HEK293 (cell line): ENCODE results near the gene PIM3.

Experiments
- FEZF1 ChIP-seq: fragments of 450-650 bp; formaldehyde crosslinking; IDR thresholded peaks from 2 replicates; pipeline ENCODE4 v1.5.1; 2016; ENCODE audit warnings: missing biosample characterization, missing genetic modification characterization
- GFI1B ChIP-seq: fragments of 450-650 bp; formaldehyde crosslinking; IDR thresholded peaks from 2 replicates; pipeline ENCODE4 v1.5.1; 2016; ENCODE audit warnings: missing biosample characterization, missing genetic modification characterization
- IKZF3 ChIP-seq: fragments of 450-650 bp; IDR thresholded peaks from 2 replicates; pipeline ENCODE4 v1.5.0; 2018; ENCODE audit warnings: missing biosample characterization, mild to moderate bottlenecking, missing genetic modification characterization, moderate library complexity
- KLF1 ChIP-seq: fragments of 450-650 bp; formaldehyde crosslinking; IDR thresholded peaks from 2 replicates; pipeline ENCODE4 v1.5.1; 2016; ENCODE audit warnings: missing biosample characterization, missing genetic modification characterization
- KLF10 ChIP-seq: fragments of 450-650 bp; IDR thresholded peaks from 2 replicates; pipeline ENCODE4 v1.5.1; 2018; ENCODE audit warnings: missing biosample characterization, mild to moderate bottlenecking, missing genetic modification characterization
- SETDB1 ChIP-seq: IDR thresholded peaks from one replicate; pipeline ENCODE4 v1.6.1; 2017; ENCODE audit warnings: mild to moderate bottlenecking, low read length, moderate library complexity, mixed read lengths; ENCODE audit not compliant: insufficient read length
- SP7 ChIP-seq: fragments of 450-650 bp; formaldehyde crosslinking; IDR thresholded peaks from 2 replicates; pipeline ENCODE4 v1.5.1; 2016; ENCODE audit warnings: missing biosample characterization, missing genetic modification characterization
- TRIM28 ChIP-seq: IDR thresholded peaks from 2 replicates; pipeline ENCODE4 v1.6.1; 2011; ENCODE audit warnings: low read length, control low read depth, borderline replicate concordance
- YY1 ChIP-seq: fragments of 450-650 bp; formaldehyde crosslinking; IDR thresholded peaks from 2 replicates; pipeline ENCODE4 v1.5.1; 2018; ENCODE audit warnings: missing biosample characterization, missing genetic modification characterization
- ZBTB1 ChIP-seq: fragments of 450-650 bp; formaldehyde crosslinking; IDR thresholded peaks from 2 replicates; pipeline ENCODE4 v1.5.1; 2016; ENCODE audit warnings: missing biosample characterization, missing genetic modification characterization
- ZBTB20 ChIP-seq: fragments of 450-650 bp; formaldehyde crosslinking; IDR thresholded peaks from 2 replicates; pipeline ENCODE4 v1.5.1; 2016; ENCODE audit warnings: missing biosample characterization, missing genetic modification characterization
- ZFP41 ChIP-seq: fragments of 450-650 bp; formaldehyde crosslinking; IDR thresholded peaks from 2 replicates; pipeline ENCODE4 v1.5.1; 2016; ENCODE audit warnings: missing biosample characterization, missing genetic modification characterization, borderline replicate concordance
- ZNF140 ChIP-seq: fragments of 450-650 bp; formaldehyde crosslinking; IDR thresholded peaks from 2 replicates; pipeline ENCODE4 v1.5.1; 2016; ENCODE audit warnings: missing biosample characterization, missing genetic modification characterization
- ZNF174 ChIP-seq: fragments of 450-650 bp; formaldehyde crosslinking; IDR thresholded peaks from 2 replicates; pipeline ENCODE4 v1.5.0; 2017; ENCODE audit warnings: missing biosample characterization, mild to moderate bottlenecking, missing genetic modification characterization
- ZNF184 ChIP-seq: fragments of 450-650 bp; IDR thresholded peaks from 2 replicates; pipeline ENCODE4 v1.5.1; 2018; ENCODE audit warnings: missing biosample characterization, mild to moderate bottlenecking, missing genetic modification characterization
- ZNF2 ChIP-seq: fragments of 450-650 bp; formaldehyde crosslinking; IDR thresholded peaks from 2 replicates; pipeline ENCODE4 v1.5.1; 2016; ENCODE audit warnings: missing biosample characterization, missing genetic modification characterization
- ZNF24 ChIP-seq: fragments of 450-650 bp; formaldehyde crosslinking; IDR thresholded peaks from 2 replicates; pipeline ENCODE4 v1.5.1; 2016; ENCODE audit warnings: missing biosample characterization, missing genetic modification characterization
- ZNF302 ChIP-seq: fragments of 450-650 bp; formaldehyde crosslinking; IDR thresholded peaks from 2 replicates; pipeline ENCODE4 v1.5.1; 2016; ENCODE audit warnings: missing biosample characterization, missing genetic modification characterization, low read depth
- ZNF37A ChIP-seq: fragments of 450-650 bp; IDR thresholded peaks from 2 replicates; pipeline ENCODE4 v1.5.1; 2018; ENCODE audit warnings: missing biosample characterization, missing genetic modification characterization
- ZNF433 ChIP-seq: fragments of 450-650 bp; formaldehyde crosslinking; IDR thresholded peaks from 2 replicates; pipeline ENCODE4 v1.5.1; 2016; ENCODE audit warnings: missing biosample characterization, missing genetic modification characterization, low read depth
- ZNF514 ChIP-seq: fragments of 450-650 bp; formaldehyde crosslinking; IDR thresholded peaks from 2 replicates; pipeline ENCODE4 v1.5.1; 2016; ENCODE audit warnings: missing biosample characterization, missing genetic modification characterization
- ZNF548 ChIP-seq: fragments of 450-650 bp; formaldehyde crosslinking; IDR thresholded peaks from 2 replicates; pipeline ENCODE4 v1.5.1; 2016; ENCODE audit warnings: missing biosample characterization, missing genetic modification characterization
- ZNF549 ChIP-seq: fragments of 450-650 bp; IDR thresholded peaks from 2 replicates; pipeline ENCODE4 v1.5.1; 2018; ENCODE audit warnings: missing biosample characterization, missing genetic modification characterization, mild to moderate bottlenecking, inconsistent platforms, moderate library complexity
- ZNF600 ChIP-seq: fragments of 450-650 bp; formaldehyde crosslinking; IDR thresholded peaks from 2 replicates; pipeline ENCODE4 v1.5.1; 2016; ENCODE audit warnings: missing biosample characterization, missing genetic modification characterization
- ZNF621 ChIP-seq: fragments of 450-650 bp; formaldehyde crosslinking; IDR thresholded peaks from 2 replicates; pipeline ENCODE4 v1.5.1; 2017; ENCODE audit warnings: missing biosample characterization, missing genetic modification characterization
- ZNF626 ChIP-seq: fragments of 450-650 bp; sonication (Bioruptor Pico); formaldehyde crosslinking; IDR thresholded peaks from 2 replicates; pipeline ENCODE4 v1.5.1; 2018; ENCODE audit warnings: missing biosample characterization, missing genetic modification characterization, inconsistent platforms
- ZNF670 ChIP-seq: fragments of 450-650 bp; formaldehyde crosslinking; IDR thresholded peaks from 2 replicates; pipeline ENCODE4 v1.5.1; 2016; ENCODE audit warnings: missing biosample characterization, missing genetic modification characterization, low read depth
- ZNF677 ChIP-seq: fragments of 450-650 bp; IDR thresholded peaks from 2 replicates; pipeline ENCODE4 v1.5.0; 2018; ENCODE audit warnings: missing biosample characterization, mild to moderate bottlenecking, missing genetic modification characterization, moderate library complexity
- ZNF692 ChIP-seq: fragments of 450-650 bp; formaldehyde crosslinking; IDR thresholded peaks from 2 replicates; pipeline ENCODE4 v1.5.1; 2016; ENCODE audit warnings: missing biosample characterization, missing genetic modification characterization
- ZNF701 ChIP-seq: fragments of 450-650 bp; formaldehyde crosslinking; IDR thresholded peaks from 2 replicates; pipeline ENCODE4 v1.5.1; 2016; ENCODE audit warnings: missing biosample characterization, missing genetic modification characterization
- ZNF747 ChIP-seq: fragments of 450-650 bp; formaldehyde crosslinking; IDR thresholded peaks from 2 replicates; pipeline ENCODE4 v1.5.1; 2016; ENCODE audit warnings: missing biosample characterization, missing genetic modification characterization
- ZNF768 ChIP-seq: fragments of 450-650 bp; formaldehyde crosslinking; IDR thresholded peaks from 2 replicates; pipeline ENCODE4 v1.5.1; 2018; ENCODE audit warnings: missing biosample characterization, mild to moderate bottlenecking, missing genetic modification characterization
- ZNF777 ChIP-seq: fragments of 450-650 bp; formaldehyde crosslinking; IDR thresholded peaks from 2 replicates; pipeline ENCODE4 v1.5.1; 2017; ENCODE audit warnings: missing biosample characterization, missing genetic modification characterization, borderline replicate concordance
- ZNF791 ChIP-seq: fragments of 450-650 bp; formaldehyde crosslinking; IDR thresholded peaks from 2 replicates; pipeline ENCODE4 v1.5.1; 2016; ENCODE audit warnings: missing biosample characterization, missing genetic modification characterization
- ZNF830 ChIP-seq: fragments of 450-650 bp; IDR thresholded peaks from 2 replicates; pipeline ENCODE4 v1.5.0; 2018; ENCODE audit warnings: missing biosample characterization, missing genetic modification characterization, low read depth, mild to moderate bottlenecking, moderate library complexity
- ZNF837 ChIP-seq: fragments of 450-650 bp; formaldehyde crosslinking; IDR thresholded peaks from 2 replicates; pipeline ENCODE4 v1.5.1; 2016; ENCODE audit warnings: missing biosample characterization, missing genetic modification characterization
- ZNF843 ChIP-seq: fragments of 450-650 bp; formaldehyde crosslinking; IDR thresholded peaks from 2 replicates; pipeline ENCODE4 v1.5.1; 2016; ENCODE audit warnings: missing biosample characterization, missing genetic modification characterization
- ZSCAN30 ChIP-seq: fragments of 450-650 bp; IDR thresholded peaks from 2 replicates; pipeline ENCODE4 v1.5.1; 2018; ENCODE audit warnings: missing biosample characterization, mild to moderate bottlenecking, missing genetic modification characterization, moderate library complexity
- TF ChIP-seq, protein P1 (sequence below): fragments of 450-650 bp; formaldehyde crosslinking; IDR thresholded peaks from 2 replicates; pipeline ENCODE4 v1.5.1; 2017; ENCODE audit warnings: missing biosample characterization, missing genetic modification characterization

The PIM3 gene

GRCh38 chr22:49917974-49918910 is 42.3 kb upstream of the PIM3 start, which contains the start of the genes ALG12 and CRELD2 (continued):
- no peak for TF ChIP-seq ZNF302
- TF ChIP-seq ZNF600 = no peak
- no peak for TF ChIP-seq ZNF549
- no peak for TF ChIP-seq ZNF777
- peak; percentile 69 for TF ChIP-seq ZSCAN30 (tag by site-specific recombination)
- TF ChIP-seq ZNF548 (tag by site-specific recombination) = no peak
- no peak for TF ChIP-seq ZNF837
- TF ChIP-seq ZNF843 (tag by site-specific recombination) = no peak
- no peak for TF ChIP-seq ZNF184 (tag by site-specific recombination)
- no peak for TF ChIP-seq ZNF140 (tag by site-specific recombination)
- TF ChIP-seq KLF1 (tag by site-specific recombination) = peak; percentile 43; the same call in 1 of the 2 replicates
- no peak for TF ChIP-seq ZBTB1 (tag by site-specific recombination)
- no peak for TF ChIP-seq ZNF621 (tag by site-specific recombination)
- peak; percentile 64; the same call in 1 of the 2 replicates for TF ChIP-seq KLF10 (tag by site-specific recombination)
- no peak for TF ChIP-seq ZNF701 (tag by site-specific recombination)
- TF ChIP-seq TRIM28 = no peak
- no peak for TF ChIP-seq GFI1B (tag by site-specific recombination)
- TF ChIP-seq ZNF433 (tag by site-specific recombination) = no peak
- TF ChIP-seq, protein P1, sequence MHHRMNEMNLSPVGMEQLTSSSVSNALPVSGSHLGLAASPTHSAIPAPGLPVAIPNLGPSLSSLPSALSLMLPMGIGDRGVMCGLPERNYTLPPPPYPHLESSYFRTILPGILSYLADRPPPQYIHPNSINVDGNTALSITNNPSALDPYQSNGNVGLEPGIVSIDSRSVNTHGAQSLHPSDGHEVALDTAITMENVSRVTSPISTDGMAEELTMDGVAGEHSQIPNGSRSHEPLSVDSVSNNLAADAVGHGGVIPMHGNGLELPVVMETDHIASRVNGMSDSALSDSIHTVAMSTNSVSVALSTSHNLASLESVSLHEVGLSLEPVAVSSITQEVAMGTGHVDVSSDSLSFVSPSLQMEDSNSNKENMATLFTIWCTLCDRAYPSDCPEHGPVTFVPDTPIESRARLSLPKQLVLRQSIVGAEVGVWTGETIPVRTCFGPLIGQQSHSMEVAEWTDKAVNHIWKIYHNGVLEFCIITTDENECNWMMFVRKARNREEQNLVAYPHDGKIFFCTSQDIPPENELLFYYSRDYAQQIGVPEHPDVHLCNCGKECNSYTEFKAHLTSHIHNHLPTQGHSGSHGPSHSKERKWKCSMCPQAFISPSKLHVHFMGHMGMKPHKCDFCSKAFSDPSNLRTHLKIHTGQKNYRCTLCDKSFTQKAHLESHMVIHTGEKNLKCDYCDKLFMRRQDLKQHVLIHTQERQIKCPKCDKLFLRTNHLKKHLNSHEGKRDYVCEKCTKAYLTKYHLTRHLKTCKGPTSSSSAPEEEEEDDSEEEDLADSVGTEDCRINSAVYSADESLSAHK = no peak
- TF ChIP-seq ZNF670 (tag by site-specific recombination) = no peak
- no peak for TF ChIP-seq FEZF1 (tag by site-specific recombination)
- no peak for TF ChIP-seq ZNF626 (tag by site-specific recombination)
- TF ChIP-seq ZBTB20 (tag by site-specific recombination) = peak; percentile 72
- TF ChIP-seq SP7 = peak; percentile 44; the same call in 1 of the 2 replicates
- TF ChIP-seq ZNF768 = no peak
- 0 out of 2 replicates have a peak, but pooled peaks have one; percentile 24 for TF ChIP-seq IKZF3 (tag by site-specific recombination)
- TF ChIP-seq ZNF830 = no peak
- peak; percentile 96 for TF ChIP-seq YY1
- no peak for TF ChIP-seq SETDB1
- no peak for TF ChIP-seq ZNF174 (tag by site-specific recombination)
- TF ChIP-seq ZNF747 (tag by site-specific recombination) = no peak
- no peak for TF ChIP-seq ZNF514 (tag by site-specific recombination)
- peak; percentile 32; the same call in 1 of the 2 replicates for TF ChIP-seq ZNF677 (tag by site-specific recombination)
- TF ChIP-seq ZNF2 (tag by site-specific recombination) = 0 out of 2 replicates have a peak, but pooled peaks have one; percentile 34
- peak; percentile 58 for TF ChIP-seq ZNF692 (tag by site-specific recombination)
- no peak for TF ChIP-seq ZFP41 (tag by site-specific recombination)
- no peak for TF ChIP-seq ZNF37A (tag by site-specific recombination)
- TF ChIP-seq ZNF791 (tag by site-specific recombination) = no peak
- TF ChIP-seq ZNF24 (tag by site-specific recombination) = no peak
